ENCODE measurements around the gene ADAMTS2. TPM values are rescaled to one million over a fixed set of nuclear protein-coding genes. Genes with fewer than 3 reads are reported as not detected.

Gene ADAMTS2
- total and polyA plus RNA-seq, 7 experiments from 2014 or later = not detected

DNA sequence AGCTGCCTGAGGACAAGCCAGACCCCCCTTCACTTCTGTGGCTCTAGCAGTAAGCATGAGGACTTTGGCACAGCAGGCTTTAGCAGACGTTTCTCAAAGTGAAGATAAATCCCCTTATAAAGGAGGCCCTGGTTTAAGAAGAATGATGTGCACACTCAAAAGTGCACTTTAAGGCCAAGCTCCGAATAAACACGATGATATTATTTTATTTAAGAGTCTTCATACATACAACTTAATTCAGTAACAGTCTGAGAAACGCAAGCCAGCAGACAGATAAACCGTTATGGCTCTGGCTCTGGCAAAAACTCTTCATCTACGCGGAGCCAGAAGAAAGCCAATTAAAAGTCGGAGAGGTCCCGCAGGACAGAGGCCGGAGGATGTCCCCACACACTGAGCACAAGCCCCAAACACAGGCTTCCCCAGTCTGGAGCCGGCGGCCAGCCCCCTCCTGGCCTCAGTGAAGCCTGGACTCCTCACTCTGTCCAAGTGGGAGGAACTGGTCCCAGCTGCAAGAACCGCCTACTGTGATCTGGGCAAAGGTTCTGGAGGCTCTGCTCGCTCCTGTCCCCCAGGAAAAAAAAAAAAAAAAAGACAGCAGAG lies 44.6 kb downstream of the ADAMTS2 start:
- Histone ChIP-seq H3K4me1 (ENCODE audit: control insufficient read depth in 2 of 2, insufficient read depth in 2 of 2, low read length in 2 of 2) (no peaks in the 10 kb centered on the region), H3K27ac (ENCODE audit: low read depth, low read length) (no peak overlapping the region), H3K9me3 (ENCODE audit: control insufficient read depth in 2 of 3, low read length in 3 of 3) (peaks cover 0 to 34% (median 0%) of the 10 kb centered on the region in 3 experiments), H3K27me3 (ENCODE audit: control insufficient read depth in 2 of 2, insufficient read depth in 2 of 2, low read length in 2 of 2) (no peaks in the 10 kb centered on the region), H3K36me3 (ENCODE audit: control insufficient read depth in 2 of 3, insufficient read depth in 3 of 3, low read length in 3 of 3) (no peaks in the 10 kb centered on the region), H3K4me3 (ENCODE audit: low read length) (no peak overlapping the region)
- intact Hi-C loops (cut with micrococcal nuclease) = no loop called here
- Mint-ChIP-seq H3K4me1 (peaks cover 0 to 3% (median 0%) of the 10 kb centered on the region in 7 donors), H3K4me3 (no peak overlapping the region), H3K27ac (no peak overlapping the region), H3K9me3 (peaks cover 8 to 48% (median 24%) of the 10 kb centered on the region in 11 donors), H3K27me3 (peaks cover 0 to 22% (median 4%) of the 10 kb centered on the region in 5 donors), H3K36me3 (peaks cover 0 to 14% (median 0%) of the 10 kb centered on the region in 5 donors)
- DNase-seq = no peak
- ChIA-PET CTCF (no interaction called here), POLR2A (no interaction called here)
- ATAC-seq = no peak

DNA sequence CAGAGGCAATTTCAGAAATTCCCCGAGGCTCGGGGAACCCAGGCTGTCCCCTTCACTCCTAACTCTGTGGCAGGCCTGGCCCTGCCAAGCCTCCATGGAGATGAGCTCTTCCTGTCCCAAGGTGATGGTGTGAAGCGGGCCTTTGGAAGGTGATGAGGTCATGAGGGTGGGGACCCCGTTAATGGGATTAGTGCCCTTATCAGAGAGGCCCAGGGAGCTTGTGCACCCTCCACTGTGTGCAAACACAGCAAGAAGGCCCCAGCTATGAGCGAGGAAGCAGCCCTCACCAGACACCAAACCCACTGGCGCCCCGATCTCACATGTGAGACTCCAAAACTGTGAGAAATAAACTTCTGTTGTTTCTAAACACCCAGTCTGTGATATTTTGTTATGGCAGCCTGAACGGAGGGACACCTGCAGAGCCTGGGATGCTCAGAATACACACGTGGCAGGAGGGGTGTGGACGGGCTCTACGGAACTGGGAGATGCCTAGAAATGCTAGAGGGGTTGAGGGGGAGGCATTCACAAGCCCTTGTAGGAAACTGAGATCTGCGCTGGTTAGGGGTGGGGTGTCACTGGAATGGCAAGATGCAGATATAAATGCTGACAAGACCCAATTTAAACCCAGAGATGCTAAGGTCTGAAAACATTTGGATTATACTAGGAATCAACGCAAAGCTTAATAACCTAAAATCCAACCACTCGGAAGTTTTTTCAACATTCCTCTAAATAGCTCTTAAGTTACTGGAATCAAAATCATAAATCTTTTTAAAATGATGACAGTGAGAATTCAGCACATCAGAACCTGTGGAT lies 46.9 kb downstream of the ADAMTS2 start:
- ATAC-seq = no peak
- no peaks in the 10 kb centered on the region for H3K4me1 ChIP-seq (ENCODE audit: control insufficient read depth in 2 of 2, insufficient read depth in 2 of 2, low read length in 2 of 2)
- H3K36me3 ChIP-seq (ENCODE audit: control insufficient read depth in 2 of 3, insufficient read depth in 3 of 3, low read length in 3 of 3) = no peaks in the 10 kb centered on the region
- no peak overlapping the region for H3K27ac ChIP-seq (ENCODE audit: low read depth, low read length)
- DNase-seq = no peak
- intact Hi-C loops (cut with micrococcal nuclease) = no loop called here
- H3K9me3 ChIP-seq (ENCODE audit: control insufficient read depth in 2 of 3, low read length in 3 of 3) = peaks cover 0 to 15% (median 0%) of the 10 kb centered on the region in 3 experiments
- POLR2A ChIA-PET = no interaction called here
- CTCF ChIA-PET = no interaction called here
- Mint-ChIP-seq H3K4me3 (no peak overlapping the region), H3K27me3 (peaks cover 0 to 27% (median 4%) of the 10 kb centered on the region in 5 donors), H3K9me3 (peaks cover 0 to 26% (median 9%) of the 10 kb centered on the region in 11 donors), H3K27ac (no peak overlapping the region), H3K4me1 (peaks cover 0 to 3% (median 0%) of the 10 kb centered on the region in 7 donors), H3K36me3 (peaks cover 0 to 8% (median 0%) of the 10 kb centered on the region in 5 donors)
- H3K27me3 ChIP-seq (ENCODE audit: control insufficient read depth in 2 of 2, insufficient read depth in 2 of 2, low read length in 2 of 2) = no peaks in the 10 kb centered on the region
- no peak overlapping the region for H3K4me3 ChIP-seq (ENCODE audit: low read length)

DNA sequence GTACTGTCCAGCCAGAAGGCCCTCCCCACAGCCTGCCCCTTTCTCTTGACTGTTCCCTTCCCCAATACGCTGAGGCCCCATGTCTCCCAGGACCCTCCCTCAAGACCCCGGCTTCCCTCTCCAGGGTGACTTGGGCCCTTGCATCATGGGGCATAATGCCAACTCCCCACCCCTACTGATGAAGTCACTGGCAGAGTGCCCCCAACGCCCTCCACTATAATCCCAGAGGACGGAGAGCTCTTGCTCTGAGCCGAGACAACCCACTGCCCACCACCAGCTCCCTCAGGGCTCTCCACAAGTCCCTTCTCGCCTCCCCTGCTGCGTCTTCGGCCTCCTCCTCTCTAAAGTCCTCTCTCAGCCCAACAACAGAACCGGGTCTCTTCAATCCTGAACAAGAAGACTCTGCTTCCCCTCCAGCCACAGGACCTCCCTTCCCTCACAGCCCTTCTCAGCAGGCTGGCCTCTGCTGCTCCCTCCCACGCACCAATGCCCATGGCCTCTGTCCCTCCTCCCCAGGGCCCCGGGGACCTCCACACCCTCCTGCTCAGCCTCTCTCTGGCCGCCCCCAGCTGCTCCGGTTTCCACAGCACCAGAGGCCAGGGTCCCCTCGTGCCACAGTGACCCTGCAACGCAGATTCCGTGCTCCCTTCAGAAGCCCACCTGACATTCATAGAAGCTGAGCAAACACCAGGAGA lies 47.6 kb downstream of the ADAMTS2 start:
- Mint-ChIP-seq H3K4me1 (peaks cover 0 to 2% (median 0%) of the 10 kb centered on the region in 7 donors), H3K4me3 (no peak overlapping the region), H3K36me3 (peaks cover 0 to 8% (median 0%) of the 10 kb centered on the region in 5 donors), H3K27ac (no peak overlapping the region), H3K9me3 (peaks cover 0 to 21% (median 9%) of the 10 kb centered on the region in 11 donors), H3K27me3 (peaks cover 0 to 27% (median 4%) of the 10 kb centered on the region in 5 donors)
- ChIA-PET POLR2A (no interaction called here), CTCF (no interaction called here)
- H3K4me3 ChIP-seq (ENCODE audit: low read length) = no peak overlapping the region
- ATAC-seq = no peak
- peaks cover 0 to 14% (median 0%) of the 10 kb centered on the region in 3 experiments for H3K9me3 ChIP-seq (ENCODE audit: control insufficient read depth in 2 of 3, low read length in 3 of 3)
- no peaks in the 10 kb centered on the region for H3K4me1 ChIP-seq (ENCODE audit: control insufficient read depth in 2 of 2, insufficient read depth in 2 of 2, low read length in 2 of 2)
- no peak for DNase-seq
- H3K27me3 ChIP-seq (ENCODE audit: control insufficient read depth in 2 of 2, insufficient read depth in 2 of 2, low read length in 2 of 2) = no peaks in the 10 kb centered on the region
- H3K27ac ChIP-seq (ENCODE audit: low read depth, low read length) = no peak overlapping the region
- H3K36me3 ChIP-seq (ENCODE audit: control insufficient read depth in 2 of 3, insufficient read depth in 3 of 3, low read length in 3 of 3) = no peaks in the 10 kb centered on the region
- intact Hi-C loops (cut with micrococcal nuclease) = no loop called here

DNA sequence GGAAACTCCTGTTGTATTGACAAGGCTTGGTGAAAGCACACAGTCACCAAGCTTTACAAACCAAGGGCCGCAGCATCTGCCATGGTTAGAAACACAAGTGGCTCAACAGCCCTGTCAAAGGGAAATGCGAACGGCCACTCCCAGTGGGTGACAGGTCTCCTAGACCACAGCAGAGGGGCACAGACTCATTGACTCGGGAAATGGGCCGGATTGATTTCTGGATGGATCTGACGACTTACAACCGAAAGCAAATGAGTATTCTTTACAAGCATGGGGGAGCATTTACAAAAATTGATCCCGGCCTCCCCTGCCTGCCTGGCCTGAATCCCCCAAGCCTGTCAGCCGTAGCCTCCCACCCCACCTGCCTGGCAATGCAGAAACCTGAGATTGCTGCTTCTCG lies 48.2 kb downstream of the ADAMTS2 start:
- no peaks in the 10 kb centered on the region for H3K4me1 ChIP-seq (ENCODE audit: control insufficient read depth in 2 of 2, insufficient read depth in 2 of 2, low read length in 2 of 2)
- POLR2A ChIA-PET = no interaction called here
- ATAC-seq (no peak), DNase-seq (no peak)
- peaks cover 0 to 14% (median 0%) of the 10 kb centered on the region in 3 experiments for H3K9me3 ChIP-seq (ENCODE audit: control insufficient read depth in 2 of 3, low read length in 3 of 3)
- no peak overlapping the region for H3K4me3 ChIP-seq (ENCODE audit: low read length)
- Mint-ChIP-seq H3K36me3 (peaks cover 0 to 8% (median 0%) of the 10 kb centered on the region in 5 donors), H3K9me3 (peaks cover 0 to 21% (median 9%) of the 10 kb centered on the region in 11 donors), H3K27me3 (peaks cover 0 to 27% (median 4%) of the 10 kb centered on the region in 5 donors), H3K4me1 (no peaks in the 10 kb centered on the region), H3K27ac (no peak overlapping the region), H3K4me3 (no peak overlapping the region)
- no peak overlapping the region for H3K27ac ChIP-seq (ENCODE audit: low read depth, low read length)
- intact Hi-C loops (cut with micrococcal nuclease) = no loop called here
- CTCF ChIA-PET = no interaction called here
- H3K27me3 ChIP-seq (ENCODE audit: control insufficient read depth in 2 of 2, insufficient read depth in 2 of 2, low read length in 2 of 2) = no peaks in the 10 kb centered on the region
- H3K36me3 ChIP-seq (ENCODE audit: control insufficient read depth in 2 of 3, insufficient read depth in 3 of 3, low read length in 3 of 3) = no peaks in the 10 kb centered on the region

DNA sequence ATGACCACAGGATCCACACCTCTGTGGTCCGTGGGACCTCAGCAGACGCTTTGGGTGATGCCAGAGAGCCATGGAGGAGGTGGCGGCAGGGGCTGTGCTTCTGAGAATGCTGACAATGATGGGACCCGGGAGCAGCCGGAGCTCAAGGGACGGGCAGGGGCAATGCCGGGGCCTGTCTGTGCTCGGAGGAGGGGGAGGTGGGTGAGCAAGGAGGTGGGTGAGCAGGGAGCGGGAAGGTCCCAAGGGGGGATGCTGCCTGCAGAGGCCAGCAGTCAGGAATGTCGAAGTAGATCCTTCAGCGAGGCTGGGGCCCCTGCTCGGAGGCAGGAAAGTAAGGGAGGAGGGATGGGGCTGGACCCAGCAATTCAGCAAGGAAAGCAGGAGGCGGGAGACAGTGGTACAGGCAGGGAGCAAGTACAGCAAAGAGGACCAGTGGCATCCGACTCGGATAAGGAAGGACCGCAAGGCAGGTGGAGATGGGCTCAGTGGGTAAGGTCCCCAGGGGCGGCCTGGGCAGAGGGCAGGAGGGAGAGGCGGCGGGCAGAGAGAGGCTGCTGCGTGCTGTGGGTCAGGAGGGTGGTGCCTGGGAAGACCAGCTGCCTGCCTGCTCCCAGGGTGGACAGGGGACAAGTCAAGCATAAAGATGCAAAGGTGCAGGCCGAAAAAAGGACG lies 49.0 kb downstream of the ADAMTS2 start:
- Mint-ChIP-seq H3K9me3 (peaks cover 0 to 21% (median 9%) of the 10 kb centered on the region in 11 donors), H3K27me3 (peaks cover 0 to 27% (median 4%) of the 10 kb centered on the region in 5 donors), H3K36me3 (peaks cover 0 to 8% (median 0%) of the 10 kb centered on the region in 5 donors), H3K4me1 (no peaks in the 10 kb centered on the region), H3K4me3 (no peak overlapping the region), H3K27ac (no peak overlapping the region)
- H3K27ac ChIP-seq (ENCODE audit: low read depth, low read length) = no peak overlapping the region
- no peaks in the 10 kb centered on the region for H3K4me1 ChIP-seq (ENCODE audit: control insufficient read depth in 2 of 2, insufficient read depth in 2 of 2, low read length in 2 of 2)
- ATAC-seq (no peak), DNase-seq (no peak)
- intact Hi-C loops (cut with micrococcal nuclease) = no loop called here
- ChIA-PET POLR2A (no interaction called here), CTCF (no interaction called here)
- no peaks in the 10 kb centered on the region for H3K36me3 ChIP-seq (ENCODE audit: control insufficient read depth in 2 of 3, insufficient read depth in 3 of 3, low read length in 3 of 3)
- no peaks in the 10 kb centered on the region for H3K27me3 ChIP-seq (ENCODE audit: control insufficient read depth in 2 of 2, insufficient read depth in 2 of 2, low read length in 2 of 2)
- H3K4me3 ChIP-seq (ENCODE audit: low read length) = no peak overlapping the region
- peaks cover 0 to 14% (median 0%) of the 10 kb centered on the region in 3 experiments for H3K9me3 ChIP-seq (ENCODE audit: control insufficient read depth in 2 of 3, low read length in 3 of 3)

DNA sequence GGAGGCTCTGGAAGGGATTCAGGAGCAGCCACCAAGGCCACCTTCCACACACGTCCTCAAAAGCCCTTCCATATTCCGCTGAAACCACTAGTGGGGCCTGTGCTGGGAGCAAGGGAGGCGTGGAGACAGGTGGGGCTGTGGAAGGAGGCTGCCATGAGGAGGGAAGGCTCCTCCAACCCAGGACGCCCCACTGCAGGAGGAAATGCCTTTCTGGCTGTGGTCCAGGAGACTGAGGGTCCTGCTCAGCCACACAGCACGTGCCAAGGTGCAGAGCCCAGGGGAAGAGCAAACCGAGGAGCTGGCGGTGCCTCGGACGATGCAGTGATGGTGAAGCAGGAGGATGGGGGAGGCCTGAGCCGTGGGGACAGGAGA lies 49.5 kb downstream of the ADAMTS2 start:
- no peaks in the 10 kb centered on the region for H3K27me3 ChIP-seq (ENCODE audit: control insufficient read depth in 2 of 2, insufficient read depth in 2 of 2, low read length in 2 of 2)
- peaks cover 0 to 14% (median 0%) of the 10 kb centered on the region in 3 experiments for H3K9me3 ChIP-seq (ENCODE audit: control insufficient read depth in 2 of 3, low read length in 3 of 3)
- no peaks in the 10 kb centered on the region for H3K4me1 ChIP-seq (ENCODE audit: control insufficient read depth in 2 of 2, insufficient read depth in 2 of 2, low read length in 2 of 2)
- H3K9me3 Mint-ChIP-seq = peaks cover 0 to 21% (median 9%) of the 10 kb centered on the region in 11 donors
- ATAC-seq (no peak), DNase-seq (no peak)
- no peak overlapping the region for H3K27ac ChIP-seq (ENCODE audit: low read depth, low read length)
- no peak overlapping the region for H3K27ac Mint-ChIP-seq
- POLR2A ChIA-PET = no interaction called here
- intact Hi-C loops (cut with micrococcal nuclease) = no loop called here
- CTCF ChIA-PET = no interaction called here
- no peak overlapping the region for H3K4me3 ChIP-seq (ENCODE audit: low read length)
- H3K36me3 ChIP-seq (ENCODE audit: control insufficient read depth in 2 of 3, insufficient read depth in 3 of 3, low read length in 3 of 3) = no peaks in the 10 kb centered on the region
- peaks cover 0 to 26% (median 4%) of the 10 kb centered on the region in 5 donors for H3K27me3 Mint-ChIP-seq
- H3K4me1 Mint-ChIP-seq = no peaks in the 10 kb centered on the region
- H3K4me3 Mint-ChIP-seq = no peak overlapping the region
- peaks cover 0 to 8% (median 0%) of the 10 kb centered on the region in 5 donors for H3K36me3 Mint-ChIP-seq

All from naive thymus-derived CD4-positive, alpha-beta T cell (primary cell).